Retinal pigment epithelial cell (primary cell): ENCODE measurements around the gene CTU2.
A peak's percentile ranks its signal among the peaks of the same experiment; 100 is the strongest.

Source experiments
- DNase-seq: peaks from one replicate; pipeline ENCODE4 v3.0.0-alpha.2; 2010; ENCODE audit warnings: low read depth
- H3K4me3 ChIP-seq: 2 replicates; pipeline ENCODE4 v1.5.1; 2011; ENCODE audit warnings: mild to moderate bottlenecking, low read length, control low read depth, moderate library complexity
- TF ChIP-seq, protein P1 (sequence below): conservative IDR thresholded peaks from 2 replicates; pipeline ENCODE4 v1.5.1; 2011; ENCODE audit warnings: low read depth, low read length, control low read depth, inconsistent platforms

Gene CTU2

DNA sequence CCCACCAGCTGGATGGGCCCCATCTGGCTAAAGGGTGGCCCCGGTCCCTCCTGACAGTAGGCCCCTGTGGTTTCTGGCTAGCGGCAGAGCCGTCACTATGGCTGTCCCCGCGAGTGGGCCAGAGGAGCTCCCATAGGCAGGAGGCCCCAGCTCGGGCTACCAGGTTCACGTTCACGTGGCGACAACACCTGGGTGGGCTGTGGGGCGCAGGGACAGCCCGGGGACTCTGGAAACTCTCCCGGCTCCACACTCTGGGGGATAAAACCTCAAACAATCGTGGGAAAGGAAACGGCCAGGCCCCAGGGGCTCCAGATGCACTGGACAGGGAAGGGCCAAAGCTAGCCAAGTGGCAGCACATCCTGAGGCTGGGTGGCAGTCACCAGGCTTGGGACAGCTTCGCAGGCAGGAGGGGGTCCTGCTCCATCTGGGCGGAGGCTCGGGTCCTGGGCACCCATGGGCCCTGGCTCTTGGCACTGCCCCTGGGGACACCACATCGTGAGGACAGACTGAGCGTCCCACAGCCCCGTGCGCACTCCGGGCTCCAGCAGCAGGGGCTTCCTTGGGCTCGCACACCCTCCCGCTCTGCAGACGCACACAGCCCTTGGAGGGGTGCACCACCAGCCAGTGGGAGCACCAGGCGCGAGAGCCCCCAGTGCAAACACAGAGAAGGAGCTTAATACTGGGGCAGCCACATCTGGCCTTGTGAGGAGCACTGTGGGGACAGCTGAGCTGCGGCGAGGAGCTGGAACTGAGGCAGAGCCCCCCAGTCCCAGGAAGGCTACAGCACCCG, 4.5 kb upstream of the CTU2 start:
- no peak overlapping the region for H3K4me3 ChIP-seq
- no peak for DNase-seq
- TF ChIP-seq, protein P1, sequence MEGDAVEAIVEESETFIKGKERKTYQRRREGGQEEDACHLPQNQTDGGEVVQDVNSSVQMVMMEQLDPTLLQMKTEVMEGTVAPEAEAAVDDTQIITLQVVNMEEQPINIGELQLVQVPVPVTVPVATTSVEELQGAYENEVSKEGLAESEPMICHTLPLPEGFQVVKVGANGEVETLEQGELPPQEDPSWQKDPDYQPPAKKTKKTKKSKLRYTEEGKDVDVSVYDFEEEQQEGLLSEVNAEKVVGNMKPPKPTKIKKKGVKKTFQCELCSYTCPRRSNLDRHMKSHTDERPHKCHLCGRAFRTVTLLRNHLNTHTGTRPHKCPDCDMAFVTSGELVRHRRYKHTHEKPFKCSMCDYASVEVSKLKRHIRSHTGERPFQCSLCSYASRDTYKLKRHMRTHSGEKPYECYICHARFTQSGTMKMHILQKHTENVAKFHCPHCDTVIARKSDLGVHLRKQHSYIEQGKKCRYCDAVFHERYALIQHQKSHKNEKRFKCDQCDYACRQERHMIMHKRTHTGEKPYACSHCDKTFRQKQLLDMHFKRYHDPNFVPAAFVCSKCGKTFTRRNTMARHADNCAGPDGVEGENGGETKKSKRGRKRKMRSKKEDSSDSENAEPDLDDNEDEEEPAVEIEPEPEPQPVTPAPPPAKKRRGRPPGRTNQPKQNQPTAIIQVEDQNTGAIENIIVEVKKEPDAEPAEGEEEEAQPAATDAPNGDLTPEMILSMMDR: no peak

DNA sequence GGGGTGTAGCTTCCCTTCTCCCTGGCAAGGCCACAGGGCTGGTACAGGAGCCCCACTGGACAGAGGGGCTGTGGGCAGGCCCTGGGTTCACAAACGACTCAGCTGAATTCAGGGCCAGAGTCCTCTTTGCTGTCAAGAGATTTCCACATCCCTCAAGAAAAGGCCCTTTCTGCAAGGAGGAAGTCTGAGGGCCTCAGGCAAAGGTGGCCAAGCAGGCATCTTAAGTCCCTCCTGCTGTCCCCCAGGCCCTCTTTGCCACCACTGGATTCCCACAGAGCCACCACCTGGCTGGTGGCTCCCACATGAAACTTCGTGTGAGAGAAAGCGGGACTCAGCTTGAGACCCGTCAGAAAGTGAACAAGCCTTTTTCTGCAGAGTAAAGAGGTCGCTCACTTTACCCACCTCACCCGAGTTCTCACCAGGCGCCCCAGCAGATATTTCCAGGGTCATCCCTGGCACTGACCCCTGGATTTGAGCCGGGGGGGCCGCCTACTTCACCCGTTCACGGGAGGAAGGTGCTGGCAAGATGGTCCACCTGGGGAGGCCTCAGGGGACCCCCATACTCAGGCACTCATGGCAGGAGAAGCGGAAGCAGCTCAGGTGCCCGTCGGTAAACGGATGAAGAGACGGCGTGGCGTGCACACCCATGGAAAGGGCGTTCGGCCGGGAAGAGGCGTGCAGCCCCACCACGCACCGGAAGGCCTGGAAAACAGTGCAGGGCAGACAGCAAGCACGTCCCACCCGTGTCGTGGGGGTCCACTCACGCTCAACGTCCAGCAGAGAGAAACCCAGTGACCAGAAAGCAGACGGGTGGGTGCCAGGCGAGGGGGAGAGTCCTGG, 3.7 kb upstream of the CTU2 start:
- TF ChIP-seq, protein P1: no peak
- no peak overlapping the region for H3K4me3 ChIP-seq
- DNase-seq: no peak

DNA sequence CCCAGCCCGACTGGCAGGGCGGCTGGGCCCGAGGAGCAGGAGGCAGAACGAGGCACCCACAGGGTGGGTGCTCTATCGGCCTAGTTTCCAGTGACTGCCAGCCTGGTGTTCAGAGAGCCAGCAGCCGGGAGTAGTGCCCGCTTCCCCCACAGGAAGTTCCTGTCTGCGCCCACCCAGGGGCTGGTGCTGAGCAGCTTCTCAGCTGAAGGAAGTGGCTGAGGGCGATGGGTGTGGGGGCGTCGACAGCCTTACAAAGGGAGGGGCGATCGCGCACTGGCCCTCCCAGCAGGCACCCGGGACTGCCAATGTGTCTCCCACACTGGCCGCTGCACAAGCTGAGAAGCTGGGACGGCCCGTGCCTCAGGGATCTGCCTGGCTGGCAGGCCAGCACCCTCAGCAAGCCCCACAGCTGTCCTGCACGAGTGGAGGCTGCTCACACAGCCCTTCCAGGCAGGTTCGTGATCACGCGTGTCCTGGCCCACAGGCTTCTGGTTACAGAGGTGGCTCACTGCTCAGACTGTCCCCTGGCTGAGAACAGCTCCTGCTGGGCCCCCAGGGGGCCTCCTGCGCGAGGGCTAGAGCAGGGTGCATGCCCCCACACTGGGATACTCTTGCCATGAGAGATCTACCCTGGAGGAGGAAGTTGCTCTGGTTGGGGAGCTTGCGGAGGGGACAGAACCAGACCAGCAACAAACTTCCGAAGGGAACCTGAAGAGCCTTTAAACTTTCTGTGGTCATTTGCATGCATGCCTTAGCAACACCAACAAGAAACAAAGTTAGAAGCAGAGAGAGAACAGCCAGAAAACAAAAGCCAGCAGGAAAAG, 2.6 kb upstream of the CTU2 start:
- no peak for DNase-seq
- no peak overlapping the region for H3K4me3 ChIP-seq
- TF ChIP-seq, protein P1: no peak

DNA sequence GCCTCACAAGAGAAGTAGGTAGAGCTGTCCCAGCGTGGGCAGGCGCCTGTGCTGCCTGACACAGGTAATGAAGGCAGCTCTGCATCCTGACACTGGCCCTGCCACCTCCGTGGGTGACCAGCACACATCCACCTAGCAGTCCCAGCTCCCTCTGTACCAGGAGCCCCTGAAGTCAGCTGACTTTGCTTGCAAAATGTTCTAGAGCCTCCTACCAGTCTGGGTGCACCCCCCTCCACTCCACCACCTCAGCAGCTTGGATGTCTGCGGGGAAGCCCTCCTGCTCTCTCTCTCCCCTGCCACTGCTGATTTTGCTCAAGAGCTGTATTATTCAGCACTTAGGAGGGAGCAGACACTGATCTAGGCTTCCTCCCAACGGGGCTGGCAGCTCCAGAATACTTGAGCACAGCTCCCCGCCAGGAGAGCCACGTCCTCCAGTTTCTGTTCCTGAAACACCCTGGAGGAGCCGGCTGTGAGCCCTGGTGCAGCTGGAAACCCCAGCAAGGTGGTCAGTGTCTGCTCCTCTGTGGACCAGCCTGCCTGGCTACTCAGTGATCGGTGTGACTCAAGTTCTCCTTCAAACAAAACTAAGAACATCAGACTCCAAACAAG, 1.1 kb upstream of the CTU2 start:
- H3K4me3 ChIP-seq: peak overlapping the region; percentile 62
- DNase-seq: no peak
- TF ChIP-seq, protein P1: no peak

DNA sequence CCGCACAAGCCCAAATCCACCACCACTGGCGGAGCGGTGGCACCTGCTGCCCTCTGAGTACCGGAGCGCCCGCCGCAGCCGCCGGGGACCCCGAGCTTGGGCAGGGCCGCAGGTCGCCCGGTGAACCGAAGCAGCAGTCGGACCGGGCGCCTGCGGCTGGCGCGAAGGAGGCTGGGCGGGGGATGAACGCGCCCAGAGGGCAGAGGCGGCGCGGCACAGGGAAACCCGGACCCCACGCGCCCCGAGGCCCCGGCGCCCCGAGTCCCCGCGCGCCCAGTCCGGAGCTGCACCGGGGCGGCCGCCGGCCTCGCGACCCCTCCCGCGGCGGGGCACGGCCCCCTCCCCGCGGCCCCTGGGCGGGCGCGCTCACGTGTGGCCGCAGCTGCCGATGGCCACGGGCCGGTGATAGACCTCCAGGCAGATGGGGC, 488 bp upstream of the CTU2 start:
- TF ChIP-seq, protein P1: no peak
- H3K4me3 ChIP-seq: peak overlapping the region; percentile 62
- no peak for DNase-seq

DNA sequence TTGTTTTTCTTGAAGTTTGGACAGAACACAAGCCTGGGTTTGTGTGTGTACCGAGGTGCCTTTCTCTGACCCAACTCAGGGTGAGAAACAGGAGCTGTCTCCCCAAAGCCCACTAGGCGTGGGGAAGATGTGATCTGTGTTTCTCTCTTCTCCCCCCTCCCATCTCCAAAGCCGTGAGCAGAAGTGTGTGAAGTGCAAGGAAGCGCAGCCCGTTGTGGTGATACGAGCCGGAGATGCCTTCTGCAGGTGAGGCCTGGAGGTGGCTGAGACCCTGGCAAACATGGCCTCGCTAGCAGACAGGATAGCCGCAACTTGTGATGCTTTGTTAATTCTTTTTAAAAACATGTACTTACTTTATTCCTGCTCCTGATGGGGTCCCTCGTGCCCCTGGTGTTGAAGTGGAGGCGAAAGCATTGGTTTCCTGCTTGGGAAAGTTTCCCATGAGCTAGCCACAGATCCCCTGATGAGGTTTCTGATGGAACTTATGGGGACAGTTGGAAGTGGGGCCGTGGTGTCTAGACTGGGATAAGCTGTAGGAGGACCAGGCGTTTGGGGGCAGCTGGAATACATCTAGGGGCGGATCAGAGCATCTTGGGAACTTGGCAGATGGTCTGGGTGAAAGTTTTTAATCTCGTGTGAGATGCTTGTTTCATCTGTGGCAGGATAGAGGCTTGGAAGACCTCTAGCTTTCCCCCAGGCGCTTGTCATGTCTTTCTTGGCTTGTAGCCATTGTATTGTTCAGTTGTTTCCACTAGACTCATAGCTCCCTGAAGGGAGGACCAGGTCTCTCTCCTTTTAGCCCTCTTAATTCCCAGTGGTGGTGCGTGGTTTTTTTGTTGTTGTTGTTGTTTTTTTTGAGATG, 893 bp downstream of the CTU2 start:
- TF ChIP-seq, protein P1: no peak
- peak overlapping the region; percentile 92 for H3K4me3 ChIP-seq
- DNase-seq: no peak
